Mesenchymal stem cell (in vitro differentiated cells and primary cell): ENCODE measurements around the gene WDFY3. TPM values are rescaled to one million over a fixed set of nuclear protein-coding genes. Genes with fewer than 3 reads are reported as not detected.

Experiments used
- DNase-seq: peaks from one replicate; pipeline ENCODE4 v3.0.0-alpha.2; 2013
- H2AFZ ChIP-seq: one replicate; pipeline ENCODE4 v1.6.1; 2013; ENCODE audit warnings: low read depth, mild to moderate bottlenecking, control low read depth, inconsistent platforms, low read length, moderate library complexity
- H2AK5ac ChIP-seq: 2 replicates; pipeline ENCODE4 v1.6.1; 2013; ENCODE audit warnings: low read length, moderate library complexity, mild to moderate bottlenecking, inconsistent platforms; ENCODE audit not compliant: severe bottlenecking
- H2BK120ac ChIP-seq: one replicate; pipeline ENCODE4 v1.6.1; 2013; ENCODE audit warnings: low read depth, mild to moderate bottlenecking, inconsistent platforms, low read length, moderate library complexity
- H2BK12ac ChIP-seq, 2 experiments: one replicate each; pipeline ENCODE4 v1.6.1; 2013; ENCODE audit warnings: inconsistent platforms in 2 of 2, low read length in 2 of 2, mild to moderate bottlenecking in 2 of 2, moderate library complexity in 2 of 2, control low read depth in 1 of 2
- H2BK15ac ChIP-seq: one replicate; pipeline ENCODE4 v1.6.1; 2013; ENCODE audit warnings: mild to moderate bottlenecking, low read depth, inconsistent platforms; ENCODE audit not compliant: poor library complexity, severe bottlenecking
- H2BK5ac ChIP-seq: 2 replicates; pipeline ENCODE4 v1.6.1; 2013; ENCODE audit warnings: low read depth, mild to moderate bottlenecking, low read length, control low read depth, inconsistent platforms; ENCODE audit not compliant: poor library complexity, severe bottlenecking
- H3K14ac ChIP-seq, 2 experiments: one replicate each; pipeline ENCODE4 v1.6.1; 2013; ENCODE audit warnings: inconsistent platforms in 2 of 2, low read length in 2 of 2, control low read depth in 1 of 2, mild to moderate bottlenecking in 1 of 2, moderate library complexity in 1 of 2
- H3K18ac ChIP-seq, 2 experiments: one replicate each; pipeline ENCODE4 v1.6.1; 2013; ENCODE audit warnings: inconsistent platforms in 2 of 2, low read length in 2 of 2, control low read depth in 1 of 2, low read depth in 1 of 2, mild to moderate bottlenecking in 1 of 2
- H3K23ac ChIP-seq, 2 experiments: one replicate each; pipeline ENCODE4 v1.6.1; 2013; ENCODE audit warnings: inconsistent platforms in 2 of 2, low read length in 2 of 2, mild to moderate bottlenecking in 2 of 2, moderate library complexity in 2 of 2, control low read depth in 1 of 2
- H3K27ac ChIP-seq: 2 replicates; pipeline ENCODE4 v1.5.1; 2013; ENCODE audit warnings: mild to moderate bottlenecking, moderate library complexity, low read length, control low read depth, inconsistent platforms; ENCODE audit not compliant: poor library complexity, severe bottlenecking
- H3K27me3 ChIP-seq, 2 experiments: 2 replicates each; pipeline versions ENCODE4 v1.6.1 to v1.7.0; 2013; ENCODE audit warnings: low read length in 2 of 2, mild to moderate bottlenecking in 2 of 2, moderate library complexity in 2 of 2, control low read depth in 1 of 2, inconsistent platforms in 1 of 2; ENCODE audit not compliant: control insufficient read depth in 1 of 2, insufficient read depth in 1 of 2
- H3K36me3 ChIP-seq, 2 experiments: 2 replicates each; pipeline versions ENCODE4 v1.6.1 to v1.7.0; 2013; ENCODE audit warnings: low read length in 2 of 2, control low read depth in 1 of 2, inconsistent platforms in 1 of 2, low read depth in 1 of 2, mild to moderate bottlenecking in 1 of 2; ENCODE audit not compliant: insufficient read depth in 2 of 2, control insufficient read depth in 1 of 2
- H3K4ac ChIP-seq, 2 experiments: one replicate each; pipeline ENCODE4 v1.6.1; 2013; ENCODE audit warnings: inconsistent platforms in 2 of 2, low read length in 2 of 2, mild to moderate bottlenecking in 2 of 2, moderate library complexity in 2 of 2, control low read depth in 1 of 2, low read depth in 1 of 2
- H3K4me1 ChIP-seq: 2 replicates; pipeline ENCODE4 v1.6.1; 2013; ENCODE audit warnings: low read depth, low read length, control low read depth; ENCODE audit not compliant: control insufficient read depth, insufficient read depth
- H3K4me2 ChIP-seq: 2 replicates; pipeline ENCODE4 v1.6.1; 2013; ENCODE audit warnings: low read length, mild to moderate bottlenecking, inconsistent platforms; ENCODE audit not compliant: poor library complexity, severe bottlenecking
- H3K4me3 ChIP-seq, 2 experiments: 2 replicates each; pipeline versions ENCODE4 v1.5.1 to v1.7.0; 2013; ENCODE audit warnings: low read length in 2 of 2, mild to moderate bottlenecking in 2 of 2, control low read depth in 1 of 2, low read depth in 1 of 2; ENCODE audit not compliant: insufficient read depth in 1 of 2
- H3K79me1 ChIP-seq: replicated peaks from 2 replicates; pipeline ENCODE4 v1.6.1; 2013; ENCODE audit warnings: mild to moderate bottlenecking, control low read depth, low read length, inconsistent platforms; ENCODE audit not compliant: poor library complexity, severe bottlenecking
- H3K9ac ChIP-seq: 2 replicates; pipeline ENCODE4 v1.7.0; 2013; ENCODE audit warnings: mild to moderate bottlenecking, low read length, moderate library complexity
- H3K9me3 ChIP-seq: 2 replicates; pipeline ENCODE4 v1.7.0; 2013; ENCODE audit warnings: mild to moderate bottlenecking, low read length; ENCODE audit not compliant: control insufficient read depth
- H4K8ac ChIP-seq: one replicate; pipeline ENCODE4 v1.6.1; 2013; ENCODE audit warnings: inconsistent platforms, mild to moderate bottlenecking, low read length, moderate library complexity
- H4K91ac ChIP-seq: one replicate; pipeline ENCODE4 v1.6.1; 2013; ENCODE audit warnings: mild to moderate bottlenecking, low read length, inconsistent platforms
- WGBS: methylation state at CpG from one replicate; pipeline ENCODE4 v1.1.7; 2013; ENCODE audit warnings: mixed read lengths; 5-methylcytosine and 5-hydroxymethylcytosine counted together
- polyA plus RNA-seq, 2 experiments: library from polyadenylated mRNA; stranded (reverse); fragments of 200-250 nt; gene quantifications; one replicate each; pipeline ENCODE4 v1.2.3, GENCODE V29; 2013

The WDFY3 gene
- polyA plus RNA-seq (2013, experiment 1 of 2): 20.6 TPM
- 20.5 TPM for polyA plus RNA-seq (2013, experiment 2 of 2)

GRCh38 chr4:84966382-84967242 is at the start of gene WDFY3:
Gene WDFY3 (minus strand): TSS chr4:84966690. CDS start chr4:84860591, 106,099 bp downstream.
- Histone ChIP-seq H2BK12ac (peak within 1 kb of the TSS in 1 of 2 experiments; percentile 72), H2BK5ac (peak within 1 kb of the TSS; percentile 88), H3K14ac (peak within 1 kb of the TSS; percentile 15 to 100), H3K4ac (peak within 1 kb of the TSS; percentile 62 to 98), H4K8ac (peak within 1 kb of the TSS; percentile 82), H3K27ac (peak within 1 kb of the TSS; percentile 79), H3K4me2 (peak within 1 kb of the TSS; percentile 79), H3K4me3 (peak within 1 kb of the TSS; percentile 92 to 100), H4K91ac (peak within 1 kb of the TSS; percentile 74), H2BK120ac (peak within 1 kb of the TSS; percentile 97), H2AK5ac (peak within 1 kb of the TSS; percentile 19), H3K27me3 (no peaks in the 10 kb centered on the region), H3K36me3 (no peaks in the 10 kb centered on the region), H3K4me1 (peaks cover 3% of the 10 kb centered on the region), H3K9me3 (no peaks in the 10 kb centered on the region), H3K18ac (peak within 1 kb of the TSS; percentile 99 to 100), H3K79me1 (no peaks in the 10 kb centered on the region), H3K9ac (peak within 1 kb of the TSS; percentile 92), H2BK15ac (peak within 1 kb of the TSS; percentile 99), H2AFZ (peak within 1 kb of the TSS; percentile 100), H3K23ac (peak within 1 kb of the TSS; percentile 60 to 98)
- under 1% methylated on average over 56 of the region's 58 CpGs for WGBS
- DNase-seq: peak; percentile 95

GRCh38 chr4:85005865-85006377 is 39.4 kb upstream of the WDFY3 start:
- no peak overlapping the region for H2BK120ac ChIP-seq
- DNase-seq: peak; percentile 87
- H2AK5ac ChIP-seq: no peak overlapping the region
- H3K9me3 ChIP-seq: no peaks in the 10 kb centered on the region
- no peak overlapping the region for H4K91ac ChIP-seq
- H2BK15ac ChIP-seq: no peak overlapping the region
- H3K27ac ChIP-seq: peak overlapping the region; percentile 56
- no peak overlapping the region for H3K4me2 ChIP-seq
- H3K36me3 ChIP-seq: no peaks in the 10 kb centered on the region
- H4K8ac ChIP-seq: no peak overlapping the region
- H3K9ac ChIP-seq: peak overlapping the region; percentile 45
- H3K4me3 ChIP-seq: peak overlapping the region in 1 of 2 experiments; percentile 29
- no peak overlapping the region for H3K14ac ChIP-seq
- peaks cover 1% of the 10 kb centered on the region for H3K4me1 ChIP-seq
- H3K4ac ChIP-seq: no peak overlapping the region
- no peak overlapping the region for H2AFZ ChIP-seq
- no peaks in the 10 kb centered on the region for H3K27me3 ChIP-seq
- no peak overlapping the region for H2BK12ac ChIP-seq
- peak overlapping the region in 1 of 2 experiments; percentile 66 for H3K18ac ChIP-seq
- H3K79me1 ChIP-seq: no peaks in the 10 kb centered on the region
- no peak overlapping the region for H3K23ac ChIP-seq
- 50% methylated on average over 1 of the region's 2 CpGs for WGBS
- no peak overlapping the region for H2BK5ac ChIP-seq

GRCh38 chr4:85000343-85000742 is 33.9 kb upstream of the WDFY3 start:
- H3K27me3 ChIP-seq: no peaks in the 10 kb centered on the region
- H3K14ac ChIP-seq: no peak overlapping the region
- H3K4me1 ChIP-seq: no peaks in the 10 kb centered on the region
- no peak overlapping the region for H4K91ac ChIP-seq
- no peak overlapping the region for H3K9ac ChIP-seq
- H3K4me2 ChIP-seq: no peak overlapping the region
- no peaks in the 10 kb centered on the region for H3K79me1 ChIP-seq
- no peak overlapping the region for H2AK5ac ChIP-seq
- 100% methylated on average over 2 of the region's 3 CpGs for WGBS
- no peak overlapping the region for H3K23ac ChIP-seq
- no peak overlapping the region for H2BK12ac ChIP-seq
- no peak overlapping the region for H3K18ac ChIP-seq
- H3K4ac ChIP-seq: no peak overlapping the region
- H3K27ac ChIP-seq: no peak overlapping the region
- H4K8ac ChIP-seq: no peak overlapping the region
- no peak for DNase-seq
- no peaks in the 10 kb centered on the region for H3K36me3 ChIP-seq
- H2BK120ac ChIP-seq: no peak overlapping the region
- no peaks in the 10 kb centered on the region for H3K9me3 ChIP-seq
- H3K4me3 ChIP-seq: no peak overlapping the region
- no peak overlapping the region for H2BK5ac ChIP-seq
- H2AFZ ChIP-seq: no peak overlapping the region
- H2BK15ac ChIP-seq: no peak overlapping the region

- H3K14ac ChIP-seq: peak overlapping the region in 1 of 2 experiments; percentile 59
- H2AK5ac ChIP-seq: no peak overlapping the region
- no peak overlapping the region for H4K91ac ChIP-seq
- H3K4me3 ChIP-seq: no peak overlapping the region
- H2BK12ac ChIP-seq: no peak overlapping the region
- H4K8ac ChIP-seq: no peak overlapping the region
- H3K79me1 ChIP-seq: no peaks in the 10 kb centered on the region
- H2BK120ac ChIP-seq: no peak overlapping the region
- no peaks in the 10 kb centered on the region for H3K36me3 ChIP-seq
- H3K9ac ChIP-seq: no peak overlapping the region
- no peak overlapping the region for H2BK5ac ChIP-seq
- no peaks in the 10 kb centered on the region for H3K9me3 ChIP-seq
- H3K27me3 ChIP-seq: no peaks in the 10 kb centered on the region
- H3K4me1 ChIP-seq: no peaks in the 10 kb centered on the region
- 30% methylated on average over 3 of the region's 3 CpGs for WGBS
- H3K27ac ChIP-seq: no peak overlapping the region
- H3K23ac ChIP-seq: no peak overlapping the region
- DNase-seq: peak; percentile 78
- peak overlapping the region; percentile 3 for H2BK15ac ChIP-seq
- H3K4ac ChIP-seq: no peak overlapping the region
- H2AFZ ChIP-seq: no peak overlapping the region
- peak overlapping the region; percentile 5 to 33 for H3K18ac ChIP-seq
- no peak overlapping the region for H3K4me2 ChIP-seq
Measured at GRCh38 chr4:84995386-84995785, 28.9 kb upstream of the WDFY3 start.
